A673 (cell line): ENCODE results near the gene KCNJ15. TPM values are rescaled to one million over a fixed set of nuclear protein-coding genes. Genes with fewer than 3 reads are reported as not detected.

ENCODE experiments used
- BruUV-seq: library from RNA; stranded (reverse); fragments of 400-500 nt; replicated peaks from 2 replicates; lab custom pipeline; 2021; lab: Mats Ljungman, UMichigan
- CTCF ChIA-PET: fragments of 300-600 bp; sonication (Branson Sonifier 250); formaldehyde crosslinking; loops from one replicate; lab custom pipeline; 2022; ENCODE audit warnings: antibody characterized with exemption; lab: Charles Lee
- POLR2A ChIA-PET: fragments of 300-600 bp; sonication (Branson Sonifier 250); formaldehyde crosslinking; loops from one replicate; lab custom pipeline; 2022; ENCODE audit warnings: antibody characterized with exemption; ENCODE audit not compliant: low non-redundant PET; lab: Charles Lee
- DNase-seq: peaks from one replicate; pipeline ENCODE4 v3.0.0-alpha.2; 2015; ENCODE audit warnings: low spot score
- H3K27ac ChIP-seq: fragments of 200-600 bp; sonication (generic); 2 replicates; pipeline ENCODE4 v1.5.1; 2016; ENCODE audit warnings: mixed run types, low read depth, mild to moderate bottlenecking, mixed read lengths, antibody characterized with exemption, low read length; ENCODE audit not compliant: poor library complexity, severe bottlenecking
- H3K27me3 ChIP-seq: fragments of 200-600 bp; sonication (generic); replicated peaks from 2 replicates; pipeline ENCODE4 v1.6.1; 2017; ENCODE audit warnings: mixed run types, low read depth, mild to moderate bottlenecking, mixed read lengths, antibody characterized with exemption, low read length; ENCODE audit not compliant: insufficient read depth, poor library complexity
- H3K36me3 ChIP-seq: fragments of 200-600 bp; sonication (generic); 2 replicates; pipeline ENCODE4 v1.6.1; 2016; ENCODE audit warnings: mixed run types, mild to moderate bottlenecking, mixed read lengths, antibody characterized with exemption, low read length; ENCODE audit not compliant: insufficient read depth, poor library complexity, severe bottlenecking
- H3K4me1 ChIP-seq: fragments of 200-600 bp; sonication (generic); 2 replicates; pipeline ENCODE4 v1.6.1; 2017; ENCODE audit warnings: mixed run types, mild to moderate bottlenecking, mixed read lengths, antibody characterized with exemption, low read length; ENCODE audit not compliant: insufficient read depth, poor library complexity, severe bottlenecking
- H3K4me3 ChIP-seq: fragments of 200-600 bp; sonication (generic); 2 replicates; pipeline ENCODE4 v1.5.1; 2016; ENCODE audit warnings: low read depth, mixed run types, mild to moderate bottlenecking, mixed read lengths, low read length; ENCODE audit not compliant: poor library complexity, severe bottlenecking
- H3K9me3 ChIP-seq: fragments of 200-600 bp; sonication (generic); 2 replicates; pipeline ENCODE4 v1.6.1; 2016; ENCODE audit warnings: mixed run types, low read depth, mild to moderate bottlenecking, mixed read lengths, antibody characterized with exemption, low read length; ENCODE audit not compliant: poor library complexity, severe bottlenecking
- EZH2 ChIP-seq: fragments of 200-600 bp; sonication (generic); IDR thresholded peaks from 2 replicates; pipeline ENCODE4 v1.6.1; 2017; ENCODE audit warnings: borderline replicate concordance, low read depth, mild to moderate bottlenecking, mixed read lengths, antibody characterized with exemption, low read length; ENCODE audit not compliant: poor library complexity, severe bottlenecking
- intact Hi-C: fragments of 100-400 bp; cut with micrococcal nuclease; formaldehyde crosslinking; loops from one replicate; pipeline ENCODE4 v1.10.0; 2022; ENCODE audit not compliant: unreplicated experiment
- total RNA-seq: library from RNA; stranded (reverse); gene quantifications from 2 replicates; pipeline ENCODE4 v1.2.3, GENCODE V29; 2021
- TF ChIP-seq, protein P1 (sequence below): fragments of 300-800, 200-600 bp; sonication (generic); conservative IDR thresholded peaks from 2 replicates; pipeline ENCODE4 v1.5.1; 2017; ENCODE audit warnings: low read depth, mild to moderate bottlenecking, antibody characterized with exemption, low read length, moderate library complexity, mixed read lengths

The KCNJ15 gene
- total RNA-seq, 1 experiment from 2014 or later: not detected

- POLR2A ChIA-PET: no interaction called here
- no TSS peak for BruUV-seq
- no peaks in the 10 kb centered on the region for H3K9me3 ChIP-seq
Measured at GRCh38 chr21:38264571-38264970, 7.8 kb downstream of the KCNJ15 start.

GRCh38 chr21:38265166-38265565 is 8.4 kb downstream of the KCNJ15 start:
- intact Hi-C loops: no loop called here
- H3K4me3 ChIP-seq: no peak overlapping the region
- no peak for DNase-seq
- peaks cover 21% of the 10 kb centered on the region for H3K27me3 ChIP-seq
- H3K36me3 ChIP-seq: no peaks in the 10 kb centered on the region
- no TSS peak for BruUV-seq
- no peak overlapping the region for H3K27ac ChIP-seq
- no peaks in the 10 kb centered on the region for H3K9me3 ChIP-seq
- no peak for TF ChIP-seq EZH2
- ChIA-PET POLR2A (no interaction called here), CTCF (no interaction called here)
- H3K4me1 ChIP-seq: no peaks in the 10 kb centered on the region

More at GRCh38 chr21:38264571-38264970, 7.8 kb downstream of the KCNJ15 start:
- H3K27ac ChIP-seq: no peak overlapping the region
- intact Hi-C loops: no loop called here
- TF ChIP-seq, protein P1, sequence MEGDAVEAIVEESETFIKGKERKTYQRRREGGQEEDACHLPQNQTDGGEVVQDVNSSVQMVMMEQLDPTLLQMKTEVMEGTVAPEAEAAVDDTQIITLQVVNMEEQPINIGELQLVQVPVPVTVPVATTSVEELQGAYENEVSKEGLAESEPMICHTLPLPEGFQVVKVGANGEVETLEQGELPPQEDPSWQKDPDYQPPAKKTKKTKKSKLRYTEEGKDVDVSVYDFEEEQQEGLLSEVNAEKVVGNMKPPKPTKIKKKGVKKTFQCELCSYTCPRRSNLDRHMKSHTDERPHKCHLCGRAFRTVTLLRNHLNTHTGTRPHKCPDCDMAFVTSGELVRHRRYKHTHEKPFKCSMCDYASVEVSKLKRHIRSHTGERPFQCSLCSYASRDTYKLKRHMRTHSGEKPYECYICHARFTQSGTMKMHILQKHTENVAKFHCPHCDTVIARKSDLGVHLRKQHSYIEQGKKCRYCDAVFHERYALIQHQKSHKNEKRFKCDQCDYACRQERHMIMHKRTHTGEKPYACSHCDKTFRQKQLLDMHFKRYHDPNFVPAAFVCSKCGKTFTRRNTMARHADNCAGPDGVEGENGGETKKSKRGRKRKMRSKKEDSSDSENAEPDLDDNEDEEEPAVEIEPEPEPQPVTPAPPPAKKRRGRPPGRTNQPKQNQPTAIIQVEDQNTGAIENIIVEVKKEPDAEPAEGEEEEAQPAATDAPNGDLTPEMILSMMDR: no peak
- no peak for TF ChIP-seq EZH2
- H3K36me3 ChIP-seq: no peaks in the 10 kb centered on the region
- no peak overlapping the region for H3K4me3 ChIP-seq
- no peaks in the 10 kb centered on the region for H3K4me1 ChIP-seq
- peaks cover 20% of the 10 kb centered on the region for H3K27me3 ChIP-seq
- CTCF ChIA-PET: no interaction called here
- no peak for DNase-seq

DNA sequence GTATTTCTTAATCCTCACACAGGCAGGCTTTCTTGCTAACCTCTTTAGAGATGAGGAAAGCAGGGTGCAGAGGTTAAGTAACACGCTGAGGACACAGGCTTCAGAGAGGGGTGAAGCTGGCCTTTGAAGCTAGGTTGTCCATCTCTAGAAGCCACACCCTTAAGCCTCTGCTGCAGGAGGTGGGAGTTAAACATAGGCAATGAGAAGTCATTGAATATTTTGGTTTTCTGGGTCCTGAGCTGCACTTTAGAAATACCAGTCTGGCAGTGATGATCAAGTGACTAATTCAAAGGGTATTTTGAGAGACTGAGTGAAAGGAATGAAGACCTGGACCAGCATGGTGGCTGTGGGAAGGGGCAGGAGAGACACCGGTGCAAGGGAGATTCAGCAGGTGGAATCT is 9.9 kb downstream of the KCNJ15 start:
- H3K4me1 ChIP-seq: no peaks in the 10 kb centered on the region
- H3K27ac ChIP-seq: no peak overlapping the region
- no peak overlapping the region for H3K4me3 ChIP-seq
- no peak for TF ChIP-seq EZH2
- TF ChIP-seq, protein P1: no peak
- H3K36me3 ChIP-seq: no peaks in the 10 kb centered on the region
- ChIA-PET CTCF (no interaction called here), POLR2A (no interaction called here)
- no TSS peak for BruUV-seq
- intact Hi-C loops: no loop called here
- DNase-seq: no peak
- peaks cover 18% of the 10 kb centered on the region for H3K27me3 ChIP-seq
- H3K9me3 ChIP-seq: no peaks in the 10 kb centered on the region

DNA sequence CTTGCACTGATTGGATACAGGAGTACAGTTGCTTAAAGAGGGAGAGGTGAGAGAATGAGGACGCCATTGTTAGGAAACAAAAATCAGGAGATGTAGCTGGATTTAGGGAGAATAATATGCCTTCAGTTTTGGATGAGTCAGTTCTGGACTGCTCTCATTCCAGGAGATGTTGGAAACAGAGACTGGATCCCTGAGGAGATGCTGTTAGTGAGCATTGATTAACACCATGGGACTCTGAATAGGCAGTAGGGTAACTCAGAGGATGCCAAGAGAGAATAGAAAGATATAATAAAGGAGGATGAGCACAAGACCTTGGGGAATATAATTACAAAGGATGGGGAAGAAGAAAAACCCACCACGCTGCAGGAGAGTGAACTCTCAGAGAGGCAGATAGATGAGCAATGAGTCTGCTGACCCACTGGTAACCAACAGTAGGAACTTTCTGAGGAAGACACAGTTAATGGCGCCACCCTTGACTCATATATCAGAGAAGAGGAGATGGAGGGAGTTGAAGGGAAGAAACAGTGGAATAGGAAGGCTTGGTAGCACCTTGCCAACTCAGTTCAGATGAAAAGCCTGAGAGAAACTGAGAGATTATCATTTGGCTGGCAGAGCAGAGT is 10.5 kb downstream of the KCNJ15 start:
- H3K4me3 ChIP-seq: no peak overlapping the region
- H3K9me3 ChIP-seq: no peaks in the 10 kb centered on the region
- H3K36me3 ChIP-seq: no peaks in the 10 kb centered on the region
- intact Hi-C loops: no loop called here
- peaks cover 18% of the 10 kb centered on the region for H3K27me3 ChIP-seq
- ChIA-PET POLR2A (no interaction called here), CTCF (interaction anchor here (0.6 kb wide), 1 partner anchor 555 kb away, joined by 10 read pairs; no protein-coding TSS in a partner anchor)
- H3K4me1 ChIP-seq: no peaks in the 10 kb centered on the region
- no peak overlapping the region for H3K27ac ChIP-seq
- DNase-seq: no peak
- no TSS peak for BruUV-seq
- no peak for TF ChIP-seq EZH2
- TF ChIP-seq, protein P1: no peak
